ENCODE measurements around the gene HMX2.

- TF ChIP-seq CTCF (conservative IDR thresholded peaks at IDR 0.05 in 1 of 2, IDR thresholded peaks at IDR 0.05 in 1 of 2; ENCODE audit: low read depth in 1 of 2, low read length in 2 of 2) (no peak), EZH2 (IDR thresholded peaks at IDR 0.05; ENCODE audit: low read length, missing control alignments) (no peak)
These were observed 32.5 kb downstream of the HMX2 start for GRCh38 chr10:123180101-123181090.

All from fibroblast of lung (primary cell).